Neuron (in vitro differentiated cells): ENCODE measurements around the gene NLGN2.

Experiments used
- H2AFZ ChIP-seq: one replicate; pipeline ENCODE4 v1.6.1; 2013; ENCODE audit warnings: low read depth, mild to moderate bottlenecking, inconsistent platforms, low read length, moderate library complexity
- H3K27me3 ChIP-seq: one replicate; pipeline ENCODE4 v1.6.1; 2013; ENCODE audit warnings: low read length; ENCODE audit not compliant: insufficient read depth
- H3K36me3 ChIP-seq: one replicate; pipeline ENCODE4 v1.6.1; 2013; ENCODE audit warnings: low read length; ENCODE audit not compliant: insufficient read depth
- H3K4me1 ChIP-seq: one replicate; pipeline ENCODE4 v1.6.1; 2013; ENCODE audit warnings: low read length; ENCODE audit not compliant: insufficient read depth
- H3K4me3 ChIP-seq: 2 replicates; pipeline ENCODE4 v1.5.1; 2013; ENCODE audit warnings: mild to moderate bottlenecking, low read length, moderate library complexity
- H3K9me3 ChIP-seq: one replicate; pipeline ENCODE4 v1.6.1; 2013; ENCODE audit warnings: low read length

Gene NLGN2

DNA sequence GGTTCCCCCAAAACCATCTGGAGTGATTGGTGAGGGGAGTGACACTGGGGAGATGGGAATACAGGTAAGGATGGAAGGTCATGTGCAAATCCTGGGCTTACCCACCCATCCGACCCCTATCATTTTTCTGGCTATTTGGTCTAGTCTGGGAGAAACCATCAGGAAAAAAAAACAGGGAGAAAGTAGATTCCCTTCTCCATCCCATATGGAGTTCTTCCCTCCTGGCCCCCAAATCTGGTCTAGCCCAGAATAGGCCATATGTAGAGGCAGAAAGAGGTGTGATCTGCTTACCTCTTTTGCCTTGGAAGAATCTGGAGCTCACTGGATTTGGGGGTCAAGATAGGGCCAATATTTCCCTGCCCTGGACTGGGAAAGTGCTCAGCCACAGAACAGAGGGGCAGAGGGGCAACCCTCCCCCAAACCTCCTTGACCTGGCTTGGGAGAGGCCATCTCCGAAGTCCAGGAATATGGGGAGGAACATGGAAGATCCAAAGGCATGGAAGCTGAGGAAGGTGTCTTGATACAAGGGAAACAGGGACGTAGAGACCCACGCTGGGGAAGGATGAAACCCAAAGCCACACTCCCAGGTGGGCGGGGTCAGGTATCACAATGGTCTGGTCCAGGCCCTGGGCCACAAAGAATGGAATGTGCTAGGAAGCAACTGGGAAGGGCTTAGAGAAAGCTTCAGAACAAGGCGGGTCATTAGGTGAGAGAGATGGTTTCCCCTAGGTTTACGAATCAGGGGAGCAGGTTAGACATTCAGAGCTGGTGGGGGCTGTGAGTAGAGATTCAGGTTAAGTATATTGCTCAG is 53.4 kb downstream of the NLGN2 start:
- Histone ChIP-seq H3K36me3 (peaks cover 17% of the 10 kb centered on the region), H3K27me3 (no peaks in the 10 kb centered on the region), H3K9me3 (no peaks in the 10 kb centered on the region), H3K4me3 (no peak overlapping the region), H2AFZ (no peak overlapping the region), H3K4me1 (no peaks in the 10 kb centered on the region)

DNA sequence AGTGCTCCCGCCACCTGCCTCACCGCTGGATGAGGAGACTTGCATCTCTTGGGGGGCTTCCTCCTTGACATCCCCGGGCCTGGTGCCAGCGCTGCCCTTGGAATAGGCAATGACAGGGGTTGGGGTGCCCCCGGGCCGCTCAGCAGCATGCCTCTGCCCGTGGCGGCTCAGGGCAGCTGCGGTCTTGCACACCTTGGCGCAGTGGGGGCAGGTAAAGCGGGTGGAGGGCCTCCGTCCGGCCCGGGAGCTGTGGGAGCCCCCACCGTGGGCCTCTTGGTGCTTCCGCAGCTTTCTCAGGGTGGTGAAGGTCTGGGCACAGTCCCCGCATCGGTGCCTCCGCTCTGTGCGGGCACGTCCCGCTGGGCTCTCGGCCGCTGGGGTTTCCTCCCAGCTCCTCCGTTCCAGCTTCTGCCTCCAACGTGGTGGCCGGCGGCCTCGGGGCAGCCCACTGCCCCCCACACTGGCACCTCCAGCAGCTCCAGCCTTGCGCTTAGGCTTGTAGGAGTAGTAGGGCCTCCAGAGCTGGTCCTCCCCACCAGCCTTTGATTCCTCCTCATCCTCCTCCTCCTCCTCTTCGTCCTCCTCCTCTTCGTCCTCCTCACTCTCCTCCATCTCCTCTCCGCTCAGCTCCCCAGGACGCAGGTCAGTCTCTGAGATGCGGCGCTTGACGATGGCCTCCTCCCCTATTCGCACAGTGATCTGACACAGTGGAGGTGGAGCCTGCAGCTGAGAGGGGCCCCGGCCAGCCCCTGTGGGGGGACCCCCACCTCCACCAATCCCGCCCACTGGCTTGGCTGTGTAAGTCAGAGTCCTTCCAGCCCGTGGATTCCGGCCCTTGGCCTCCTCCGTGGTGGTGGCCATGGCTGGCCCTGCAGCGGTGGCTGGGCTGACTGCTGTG is 55.1 kb downstream of the NLGN2 start:
- peaks cover 22% of the 10 kb centered on the region for H3K36me3 ChIP-seq
- H3K27me3 ChIP-seq, result no peaks in the 10 kb centered on the region
- peaks cover 10% of the 10 kb centered on the region for H3K4me1 ChIP-seq
- no peaks in the 10 kb centered on the region for H3K9me3 ChIP-seq
- H2AFZ ChIP-seq, result no peak overlapping the region
- H3K4me3 ChIP-seq, result no peak overlapping the region

DNA sequence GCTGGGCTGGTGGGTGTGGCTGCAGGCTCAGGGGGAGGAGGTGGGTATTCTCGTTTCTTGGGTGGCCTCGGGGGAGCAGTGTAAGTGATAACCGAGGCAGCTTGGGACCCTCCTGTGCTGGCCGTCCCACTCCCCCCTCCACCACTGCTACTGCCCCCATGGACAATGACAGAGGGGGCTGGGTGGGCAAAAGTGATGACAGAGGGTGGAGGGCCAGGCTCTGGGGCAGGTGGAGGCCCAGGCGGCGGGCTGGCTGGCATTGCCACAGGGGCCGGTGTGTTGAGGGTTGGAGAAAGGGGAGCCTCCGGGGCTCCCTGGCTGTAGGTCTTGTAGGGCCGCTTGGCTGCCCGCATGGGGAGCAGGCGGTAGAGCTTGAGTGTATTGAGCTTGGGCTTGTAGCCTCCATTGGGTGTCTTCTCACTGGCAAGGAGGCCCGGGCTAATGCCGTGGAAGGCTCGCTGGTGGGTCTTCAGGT is 55.8 kb downstream of the NLGN2 start:
- Histone ChIP-seq H3K9me3 (no peaks in the 10 kb centered on the region), H3K4me3 (no peak overlapping the region), H3K27me3 (no peaks in the 10 kb centered on the region), H2AFZ (no peak overlapping the region), H3K36me3 (peaks cover 22% of the 10 kb centered on the region), H3K4me1 (peaks cover 15% of the 10 kb centered on the region)

DNA sequence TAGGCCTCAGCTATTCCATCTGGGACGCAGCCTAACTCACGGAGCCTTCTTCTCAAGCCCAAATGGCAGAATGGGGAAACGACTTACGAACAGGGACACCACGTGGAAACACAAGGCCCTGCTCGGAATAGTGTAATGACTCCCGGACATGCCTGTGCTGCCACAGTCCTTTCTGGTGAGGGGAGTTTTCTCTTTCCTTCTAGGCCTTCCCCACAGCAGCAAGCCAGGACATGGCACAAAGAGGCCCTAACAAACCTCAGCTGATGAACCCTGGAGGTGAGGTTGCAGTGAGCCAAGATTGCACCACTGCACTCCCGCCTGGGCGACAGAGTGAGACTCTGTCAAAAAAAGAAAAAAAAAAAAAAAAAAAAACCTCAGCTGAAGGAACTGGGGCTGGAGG is 56.4 kb downstream of the NLGN2 start:
- Histone ChIP-seq H3K4me1 (peaks cover 16% of the 10 kb centered on the region), H3K9me3 (no peaks in the 10 kb centered on the region), H2AFZ (no peak overlapping the region), H3K27me3 (no peaks in the 10 kb centered on the region), H3K36me3 (peaks cover 22% of the 10 kb centered on the region), H3K4me3 (no peak overlapping the region)

DNA sequence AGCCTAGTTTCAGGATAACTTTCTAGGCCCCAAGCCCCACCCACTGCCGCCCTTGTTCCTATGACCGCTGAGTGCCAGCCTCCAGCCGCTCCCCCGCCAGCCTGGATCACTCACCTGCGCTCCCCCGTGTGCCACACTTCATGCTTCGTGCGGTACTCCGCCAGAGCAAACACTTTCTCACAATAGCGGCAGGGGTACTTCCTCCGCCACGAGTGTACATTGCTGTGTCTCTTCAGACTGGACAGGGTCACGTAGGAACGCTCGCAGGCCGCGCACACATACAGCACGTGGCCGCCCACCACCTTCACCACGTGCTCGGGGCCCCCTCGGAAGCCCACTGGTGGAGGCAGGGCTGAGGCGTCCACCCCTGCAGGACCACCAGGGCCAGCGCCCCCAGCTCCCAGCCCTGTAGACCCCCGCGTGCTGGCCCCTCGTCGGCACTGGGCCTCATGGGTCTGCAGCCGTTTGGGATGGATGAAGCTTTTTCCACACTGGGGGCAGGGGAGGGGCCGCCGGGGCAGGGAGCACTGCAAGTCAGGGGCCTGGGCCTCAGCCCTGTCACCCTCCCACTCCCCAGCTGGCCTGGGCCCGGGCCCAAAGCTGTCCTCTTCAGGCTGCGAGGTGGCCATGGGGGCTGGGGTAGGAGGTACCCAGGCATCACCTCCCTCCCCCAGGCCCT is 58.1 kb downstream of the NLGN2 start:
- Histone ChIP-seq H3K36me3 (peaks cover 22% of the 10 kb centered on the region), H3K4me3 (no peak overlapping the region), H2AFZ (no peak overlapping the region), H3K27me3 (no peaks in the 10 kb centered on the region), H3K9me3 (no peaks in the 10 kb centered on the region), H3K4me1 (peaks cover 16% of the 10 kb centered on the region)

DNA sequence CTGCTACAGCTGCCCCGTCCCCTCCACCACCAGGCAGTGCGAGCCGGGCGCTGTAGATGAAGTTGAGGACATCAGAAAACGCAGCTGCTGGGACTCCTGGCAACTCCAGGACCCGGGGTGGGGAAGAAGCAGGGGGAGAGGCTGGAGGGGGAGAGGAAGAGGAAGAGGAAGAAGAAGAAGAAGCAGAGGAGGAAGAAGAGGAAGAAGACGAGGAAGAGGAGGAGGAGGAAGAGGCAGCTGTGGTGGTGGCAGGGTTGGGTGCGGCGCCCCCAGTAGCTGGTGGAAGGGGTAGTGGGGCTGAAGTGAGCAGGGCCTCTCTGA is 58.6 kb downstream of the NLGN2 start:
- Histone ChIP-seq H3K4me3 (no peak overlapping the region), H3K9me3 (no peaks in the 10 kb centered on the region), H2AFZ (no peak overlapping the region), H3K36me3 (peaks cover 22% of the 10 kb centered on the region), H3K27me3 (no peaks in the 10 kb centered on the region), H3K4me1 (peaks cover 16% of the 10 kb centered on the region)

DNA sequence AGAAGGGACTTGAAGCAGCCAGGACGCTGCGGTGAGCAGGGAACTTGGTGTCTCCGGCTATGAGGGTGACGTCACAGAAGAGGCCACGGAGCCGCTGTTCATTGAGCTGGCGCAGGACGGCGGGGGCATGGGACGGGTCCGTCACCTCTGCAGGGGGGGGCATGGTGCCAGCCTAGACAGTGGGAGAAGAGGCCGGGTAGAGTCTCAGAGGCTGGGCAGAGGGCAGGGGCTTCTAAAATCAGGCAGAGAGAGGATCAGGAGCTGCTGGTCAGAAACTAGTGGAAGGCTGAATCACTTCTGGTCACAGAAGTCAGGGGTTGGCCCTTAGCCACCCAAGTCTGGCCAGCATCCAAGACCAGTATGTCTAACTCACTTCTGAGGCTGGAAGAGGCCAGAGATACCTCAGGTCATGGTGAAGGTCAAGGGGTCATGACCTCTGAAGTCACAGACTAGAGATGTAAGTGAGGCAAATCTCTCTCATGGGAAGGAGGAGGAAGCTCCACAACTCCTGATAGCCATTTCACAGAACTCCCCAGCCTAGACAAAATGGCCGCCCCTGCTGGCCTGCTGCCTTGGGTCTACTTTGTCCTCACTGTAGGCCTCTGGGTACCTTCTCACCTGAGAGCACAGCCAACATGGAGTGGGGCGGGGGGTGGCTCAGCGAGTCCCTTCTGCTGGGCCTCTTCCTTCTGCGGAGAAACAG is 59.1 kb downstream of the NLGN2 start:
- no peak overlapping the region for H3K4me3 ChIP-seq
- H3K9me3 ChIP-seq, result no peaks in the 10 kb centered on the region
- no peak overlapping the region for H2AFZ ChIP-seq
- peaks cover 22% of the 10 kb centered on the region for H3K36me3 ChIP-seq
- H3K27me3 ChIP-seq, result no peaks in the 10 kb centered on the region
- H3K4me1 ChIP-seq, result peaks cover 16% of the 10 kb centered on the region

DNA sequence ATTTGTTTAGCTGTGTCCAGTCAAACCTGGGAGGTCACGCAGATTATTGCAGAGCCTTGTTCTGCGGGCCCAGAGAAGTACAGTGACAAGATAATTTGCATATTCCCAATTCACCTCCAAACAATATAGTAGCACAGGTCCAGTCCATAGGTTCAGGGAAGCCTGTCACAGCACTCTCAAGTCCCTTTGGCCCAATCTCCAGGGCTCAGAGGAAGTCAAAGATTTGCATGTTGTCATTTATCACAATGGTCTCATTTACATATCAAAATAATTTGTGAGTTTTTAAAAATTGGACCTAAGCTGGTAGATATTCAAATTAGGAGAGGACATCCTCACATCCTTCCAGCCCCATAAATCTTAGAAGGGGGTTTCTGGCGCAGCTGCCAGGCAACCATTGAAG is 59.9 kb downstream of the NLGN2 start:
- Histone ChIP-seq H3K4me3 (no peak overlapping the region), H3K27me3 (no peaks in the 10 kb centered on the region), H2AFZ (no peak overlapping the region), H3K9me3 (no peaks in the 10 kb centered on the region), H3K36me3 (peaks cover 16% of the 10 kb centered on the region), H3K4me1 (peaks cover 16% of the 10 kb centered on the region)

DNA sequence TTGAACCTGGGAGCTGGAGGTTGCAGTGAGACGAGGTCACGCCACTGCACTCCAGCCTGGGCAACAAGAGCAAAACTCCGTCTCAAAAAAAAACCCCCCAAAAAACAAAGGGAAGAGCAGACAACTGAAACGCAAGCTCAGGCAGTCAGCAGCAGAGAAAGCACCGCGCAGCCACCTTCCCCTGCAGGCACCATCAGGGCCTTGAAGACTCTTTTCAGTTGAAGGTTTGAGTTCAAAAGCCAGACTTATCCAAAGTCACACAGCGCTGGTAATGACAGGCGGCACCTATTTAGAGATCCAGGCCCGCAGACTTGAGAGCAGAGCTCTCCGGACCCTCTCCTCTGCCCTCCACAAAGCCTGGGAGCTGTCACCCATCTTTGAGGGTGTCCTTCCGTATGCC is 60.6 kb downstream of the NLGN2 start:
- Histone ChIP-seq H3K36me3 (peaks cover 12% of the 10 kb centered on the region), H3K4me1 (peaks cover 16% of the 10 kb centered on the region), H3K9me3 (no peaks in the 10 kb centered on the region), H2AFZ (no peak overlapping the region), H3K27me3 (no peaks in the 10 kb centered on the region), H3K4me3 (no peak overlapping the region)

DNA sequence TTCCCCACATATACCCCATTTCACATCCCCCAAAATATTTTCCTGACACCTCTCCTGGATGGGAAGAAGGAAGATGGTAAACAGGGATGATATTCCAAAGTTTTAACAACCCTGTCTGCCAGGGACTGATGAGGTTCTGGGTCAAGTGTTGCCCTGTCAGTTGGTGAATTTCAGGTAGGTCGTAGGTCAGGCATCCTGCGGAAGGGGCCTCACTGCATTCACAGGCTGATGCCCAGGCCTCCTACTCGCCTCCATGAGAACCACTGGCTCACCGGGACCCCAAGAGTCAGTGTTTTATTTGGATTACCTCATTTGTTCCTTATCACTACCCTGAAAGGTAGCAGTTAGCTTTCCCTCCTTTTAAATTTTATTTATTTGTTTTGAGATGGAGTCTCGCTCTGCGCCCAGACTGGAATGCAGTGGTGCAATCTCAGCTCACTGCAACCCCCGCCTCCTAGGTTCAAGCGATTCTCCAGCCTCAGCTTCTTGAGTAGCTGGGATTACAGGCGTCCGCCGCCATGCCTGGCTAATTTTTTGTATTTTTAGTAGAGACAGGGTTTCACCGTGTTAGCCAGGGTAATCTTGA is 61.3 kb downstream of the NLGN2 start:
- H3K4me3 ChIP-seq, result no peak overlapping the region
- H3K36me3 ChIP-seq, result peaks cover 7% of the 10 kb centered on the region
- peaks cover 16% of the 10 kb centered on the region for H3K4me1 ChIP-seq
- no peaks in the 10 kb centered on the region for H3K27me3 ChIP-seq
- H3K9me3 ChIP-seq, result no peaks in the 10 kb centered on the region
- no peak overlapping the region for H2AFZ ChIP-seq
